OCI-LY1 (cell line): ENCODE results near the gene RNU6-7.

Source experiments
- H2AFZ ChIP-seq: fragments of 200-600 bp; sonication (generic), shearing (Covaris generic); 2 replicates; pipeline ENCODE4 v1.6.0; 2014; ENCODE audit warnings: antibody characterized with exemption, mild to moderate bottlenecking, low read length
- H3F3A ChIP-seq: fragments of 200-600 bp; sonication (generic), shearing (Covaris generic); 2 replicates; pipeline ENCODE4 v1.6.0; 2014; ENCODE audit warnings: mild to moderate bottlenecking, antibody characterized with exemption, low read length, moderate library complexity; ENCODE audit not compliant: insufficient read depth
- H3K27ac ChIP-seq: fragments of 200-600 bp; sonication (generic); 2 replicates; pipeline ENCODE4 v1.5.1; 2014; ENCODE audit warnings: low read length, mixed run types, mild to moderate bottlenecking, low read depth; ENCODE audit not compliant: poor library complexity, severe bottlenecking
- H3K27me3 ChIP-seq: fragments of 200-600 bp; sonication (generic); 2 replicates; pipeline ENCODE4 v1.6.0; 2014; ENCODE audit warnings: antibody characterized with exemption, mild to moderate bottlenecking, low read length, moderate library complexity; ENCODE audit not compliant: insufficient read depth
- H3K36me3 ChIP-seq: fragments of 200-600 bp; sonication (generic); 2 replicates; pipeline ENCODE4 v1.6.1; 2014; ENCODE audit warnings: mild to moderate bottlenecking, antibody characterized with exemption, low read length, moderate library complexity, mixed read lengths; ENCODE audit not compliant: insufficient read depth
- H3K4me1 ChIP-seq: fragments of 200-600 bp; sonication (generic); 2 replicates; pipeline ENCODE4 v1.5.1; 2014; ENCODE audit warnings: mild to moderate bottlenecking, low read length, moderate library complexity; ENCODE audit not compliant: insufficient read depth, severe bottlenecking
- H3K4me2 ChIP-seq: fragments of 200-600 bp; sonication (generic), shearing (Covaris generic); 2 replicates; pipeline ENCODE4 v1.6.1; 2014; ENCODE audit warnings: low read length
- H3K4me3 ChIP-seq: fragments of 200-600 bp; sonication (generic); 2 replicates; pipeline ENCODE4 v1.5.1; 2014; ENCODE audit warnings: low read length, low read depth, mild to moderate bottlenecking, mixed read lengths; ENCODE audit not compliant: poor library complexity, severe bottlenecking
- H3K79me2 ChIP-seq: fragments of 200-600 bp; shearing (Covaris generic); 2 replicates; pipeline ENCODE4 v1.6.1; 2016; ENCODE audit warnings: mixed run types, low read length, mixed read lengths; ENCODE audit not compliant: insufficient read depth
- H3K9ac ChIP-seq: fragments of 200-600 bp; sonication (generic), shearing (Covaris generic); 2 replicates; pipeline ENCODE4 v1.6.1; 2014; ENCODE audit warnings: mild to moderate bottlenecking, low read length, mixed read lengths
- H3K9me2 ChIP-seq: fragments of 200-600 bp; sonication (generic), shearing (Covaris generic); 2 replicates; pipeline ENCODE4 v1.6.1; 2014; ENCODE audit warnings: low read depth, mild to moderate bottlenecking, low read length, mixed read lengths
- H3K9me3 ChIP-seq: fragments of 200-600 bp; shearing (Covaris generic); 2 replicates; pipeline ENCODE4 v1.6.1; 2014; ENCODE audit warnings: low read length, mixed read lengths
- H4K20me1 ChIP-seq: fragments of 200-600 bp; sonication (generic), shearing (Covaris generic); 2 replicates; pipeline ENCODE4 v1.6.0; 2016; ENCODE audit warnings: mild to moderate bottlenecking, low read length; ENCODE audit not compliant: insufficient read depth
- EZH2 ChIP-seq: fragments of 200-600 bp; sonication (generic), shearing (Covaris generic); IDR thresholded peaks from 2 replicates; pipeline ENCODE4 v1.8.0; 2017; ENCODE audit warnings: borderline replicate concordance, mixed run types, mild to moderate bottlenecking, antibody characterized with exemption, low read length, moderate library complexity, mixed read lengths
- TF ChIP-seq, protein P1 (sequence below): fragments of 200-600 bp; sonication (generic), shearing (Covaris generic); IDR thresholded peaks from 2 replicates; pipeline ENCODE4 v1.5.1; 2017; ENCODE audit warnings: mild to moderate bottlenecking, antibody characterized with exemption, low read length, moderate library complexity, mixed read lengths

The RNU6-7 gene

DNA sequence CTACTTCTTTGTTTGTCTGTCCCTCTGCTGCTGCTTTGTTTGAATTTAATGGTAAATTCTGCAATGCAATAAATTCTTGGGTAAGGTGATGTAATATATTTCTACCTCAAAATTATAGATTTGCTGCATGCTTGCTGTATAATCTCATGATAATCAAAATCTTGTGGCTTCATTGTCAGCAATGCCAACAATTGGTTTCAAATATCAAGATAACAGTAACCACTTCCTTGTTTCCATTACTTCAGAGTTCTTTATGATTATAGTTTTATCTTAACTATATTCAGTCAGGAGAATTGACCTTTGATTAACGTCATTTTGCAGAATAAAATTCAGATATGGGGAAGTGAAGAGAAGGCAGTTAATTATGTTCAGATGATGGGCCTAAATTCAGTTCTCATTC, 31.4 kb downstream of the RNU6-7 start:
- no peaks in the 10 kb centered on the region for H3K9me2 ChIP-seq
- H3K4me1 ChIP-seq: no peaks in the 10 kb centered on the region
- H3K27ac ChIP-seq: no peak overlapping the region
- TF ChIP-seq EZH2: no peak
- TF ChIP-seq, protein P1, sequence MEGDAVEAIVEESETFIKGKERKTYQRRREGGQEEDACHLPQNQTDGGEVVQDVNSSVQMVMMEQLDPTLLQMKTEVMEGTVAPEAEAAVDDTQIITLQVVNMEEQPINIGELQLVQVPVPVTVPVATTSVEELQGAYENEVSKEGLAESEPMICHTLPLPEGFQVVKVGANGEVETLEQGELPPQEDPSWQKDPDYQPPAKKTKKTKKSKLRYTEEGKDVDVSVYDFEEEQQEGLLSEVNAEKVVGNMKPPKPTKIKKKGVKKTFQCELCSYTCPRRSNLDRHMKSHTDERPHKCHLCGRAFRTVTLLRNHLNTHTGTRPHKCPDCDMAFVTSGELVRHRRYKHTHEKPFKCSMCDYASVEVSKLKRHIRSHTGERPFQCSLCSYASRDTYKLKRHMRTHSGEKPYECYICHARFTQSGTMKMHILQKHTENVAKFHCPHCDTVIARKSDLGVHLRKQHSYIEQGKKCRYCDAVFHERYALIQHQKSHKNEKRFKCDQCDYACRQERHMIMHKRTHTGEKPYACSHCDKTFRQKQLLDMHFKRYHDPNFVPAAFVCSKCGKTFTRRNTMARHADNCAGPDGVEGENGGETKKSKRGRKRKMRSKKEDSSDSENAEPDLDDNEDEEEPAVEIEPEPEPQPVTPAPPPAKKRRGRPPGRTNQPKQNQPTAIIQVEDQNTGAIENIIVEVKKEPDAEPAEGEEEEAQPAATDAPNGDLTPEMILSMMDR: no peak
- H3K4me3 ChIP-seq: no peak overlapping the region
- H3K79me2 ChIP-seq: no peaks in the 10 kb centered on the region
- H3K9me3 ChIP-seq: no peaks in the 10 kb centered on the region
- no peak overlapping the region for H3K4me2 ChIP-seq
- no peaks in the 10 kb centered on the region for H3K27me3 ChIP-seq
- H3K9ac ChIP-seq: no peak overlapping the region
- no peaks in the 10 kb centered on the region for H3K36me3 ChIP-seq
- no peaks in the 10 kb centered on the region for H4K20me1 ChIP-seq
- H3F3A ChIP-seq: no peaks in the 10 kb centered on the region
- no peak overlapping the region for H2AFZ ChIP-seq

DNA sequence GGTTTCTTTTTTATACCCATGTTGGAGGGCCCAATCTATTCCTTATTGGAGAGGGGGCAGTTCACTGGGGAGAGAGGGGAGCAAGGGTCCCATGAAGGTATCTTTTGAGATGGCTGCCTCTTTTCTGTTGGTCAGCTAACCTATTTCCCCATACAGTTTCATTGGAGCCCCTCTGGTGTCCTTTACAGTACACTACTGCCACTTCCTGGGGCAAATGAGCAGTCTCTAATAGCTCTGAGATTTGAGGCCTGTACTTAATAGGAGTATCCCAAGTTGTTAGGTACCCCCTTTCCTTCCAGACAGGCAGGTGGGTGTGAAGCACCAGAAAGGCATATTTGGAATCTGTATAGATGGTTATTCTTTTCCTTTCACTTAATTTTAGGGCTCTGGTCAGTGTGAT, 42.6 kb downstream of the RNU6-7 start:
- no peaks in the 10 kb centered on the region for H3K9me3 ChIP-seq
- no peaks in the 10 kb centered on the region for H3K4me1 ChIP-seq
- no peak overlapping the region for H3K27ac ChIP-seq
- H3K79me2 ChIP-seq: no peaks in the 10 kb centered on the region
- H3K27me3 ChIP-seq: no peaks in the 10 kb centered on the region; the same call in 1 of the 2 replicates
- no peaks in the 10 kb centered on the region for H3K9me2 ChIP-seq
- no peak overlapping the region for H3K4me2 ChIP-seq
- no peaks in the 10 kb centered on the region for H4K20me1 ChIP-seq
- no peaks in the 10 kb centered on the region for H3F3A ChIP-seq
- H2AFZ ChIP-seq: no peak overlapping the region
- no peaks in the 10 kb centered on the region for H3K36me3 ChIP-seq
- H3K4me3 ChIP-seq: no peak overlapping the region
- no peak overlapping the region for H3K9ac ChIP-seq
- no peak for TF ChIP-seq EZH2
- TF ChIP-seq, protein P1: no peak; the same call in 1 of the 2 replicates

DNA sequence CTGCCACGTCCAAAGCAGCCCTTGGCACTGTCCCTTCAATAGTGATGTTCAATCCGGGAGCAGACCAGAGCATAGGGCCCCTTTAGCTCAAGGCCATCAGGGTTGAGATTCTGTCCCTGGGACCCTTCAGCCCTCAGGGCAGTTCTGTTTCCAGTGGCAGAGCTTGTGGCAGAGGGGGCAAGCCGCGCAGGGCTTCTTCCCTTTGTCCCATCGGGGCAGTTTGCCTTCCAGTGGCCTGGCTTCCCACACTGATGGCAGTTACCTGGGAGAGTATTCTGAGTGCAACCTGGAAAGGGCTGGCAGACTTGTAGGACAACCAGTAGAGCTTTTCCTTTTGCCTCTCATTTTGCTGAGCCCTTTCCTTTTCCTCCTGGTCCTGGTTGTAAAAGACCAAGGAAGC, 44.9 kb downstream of the RNU6-7 start:
- Histone ChIP-seq H3K9me2 (no peaks in the 10 kb centered on the region), H3K27me3 (no peaks in the 10 kb centered on the region; the same call in 1 of the 2 replicates), H3K4me2 (no peak overlapping the region), H3K36me3 (no peaks in the 10 kb centered on the region), H3F3A (no peaks in the 10 kb centered on the region), H3K9ac (no peak overlapping the region), H3K27ac (no peak overlapping the region), H3K4me1 (no peaks in the 10 kb centered on the region), H2AFZ (no peak overlapping the region), H3K79me2 (no peaks in the 10 kb centered on the region), H4K20me1 (no peaks in the 10 kb centered on the region), H3K4me3 (no peak overlapping the region), H3K9me3 (no peaks in the 10 kb centered on the region)
- TF ChIP-seq, protein P1: no peak
- no peak for TF ChIP-seq EZH2
